VCaP (cell line): Measurements from ENCODE around the gene SLC12A1.

Experiments used
- H3K27ac ChIP-seq: fragments of 450-650 bp; 2 replicates; pipeline ENCODE4 v1.5.1; 2017
- CTCF ChIP-seq: fragments of 450-650 bp; conservative IDR thresholded peaks from 2 replicates; pipeline ENCODE4 v1.5.1; 2017; ENCODE audit warnings: mild to moderate bottlenecking, moderate library complexity

The SLC12A1 gene

DNA sequence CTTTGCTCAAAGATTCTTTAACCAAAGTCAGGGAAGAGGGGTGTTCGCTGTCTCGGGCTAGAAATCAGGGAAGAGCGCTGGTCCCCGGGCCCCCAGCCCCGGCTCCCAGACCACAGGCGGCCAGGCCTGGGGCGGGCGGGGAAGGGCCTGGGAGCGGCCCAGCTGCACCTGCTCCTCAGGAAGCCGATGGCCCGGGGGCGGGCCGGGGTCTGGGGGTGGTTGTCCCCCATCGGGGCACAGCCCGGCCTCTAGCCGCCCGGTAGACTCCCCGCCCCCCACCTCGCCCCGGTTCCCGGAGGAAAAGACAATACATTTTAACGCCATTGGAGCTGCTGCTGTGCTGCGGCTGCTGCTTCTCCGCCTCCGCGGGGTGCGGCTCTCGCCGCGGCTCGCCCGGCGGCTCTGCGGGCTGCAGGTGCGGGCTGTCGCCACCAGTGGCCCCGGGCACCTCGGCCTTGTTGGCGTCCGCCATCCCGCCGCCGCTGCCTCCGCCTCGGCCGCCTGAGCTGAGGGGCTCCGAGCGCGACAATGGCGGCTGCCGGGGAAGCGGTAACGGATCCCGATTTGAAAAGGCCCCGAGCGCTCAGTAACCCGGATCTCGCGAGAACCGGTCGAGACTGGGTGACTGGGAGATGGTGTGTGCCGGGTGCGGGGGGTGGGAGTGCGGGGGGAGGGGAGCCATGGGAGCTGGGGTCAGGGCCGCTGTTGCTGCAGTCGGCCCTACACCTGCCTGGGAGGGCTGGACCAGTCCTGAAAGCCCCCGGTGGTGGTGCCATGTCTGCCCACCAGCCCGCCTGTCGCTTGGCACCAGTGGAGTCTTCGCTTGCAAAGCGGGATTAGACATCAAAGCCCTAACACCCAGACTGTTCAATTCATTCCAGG lies 28.1 kb upstream of the SLC12A1 start, which contains the start of gene MYEF2:
MYEF2 (minus strand) TSS at position 530 of the 882 bp plus-strand sequence; CDS start at position 472, 58 bp downstream.
- peak; percentile 16; the same call in 1 of the 2 replicates for TF ChIP-seq CTCF
- peak within 1 kb of the TSS; percentile 93 for H3K27ac ChIP-seq

GRCh38 chr15:48178648-48178931 lies 27.5 kb upstream of the SLC12A1 start:
- H3K27ac ChIP-seq, result peak overlapping the region; percentile 93
- TF ChIP-seq CTCF, result no peak

GRCh38 chr15:48182749-48183148 lies 23.4 kb upstream of the SLC12A1 start:
- TF ChIP-seq CTCF, result no peak
- no peak overlapping the region for H3K27ac ChIP-seq

DNA sequence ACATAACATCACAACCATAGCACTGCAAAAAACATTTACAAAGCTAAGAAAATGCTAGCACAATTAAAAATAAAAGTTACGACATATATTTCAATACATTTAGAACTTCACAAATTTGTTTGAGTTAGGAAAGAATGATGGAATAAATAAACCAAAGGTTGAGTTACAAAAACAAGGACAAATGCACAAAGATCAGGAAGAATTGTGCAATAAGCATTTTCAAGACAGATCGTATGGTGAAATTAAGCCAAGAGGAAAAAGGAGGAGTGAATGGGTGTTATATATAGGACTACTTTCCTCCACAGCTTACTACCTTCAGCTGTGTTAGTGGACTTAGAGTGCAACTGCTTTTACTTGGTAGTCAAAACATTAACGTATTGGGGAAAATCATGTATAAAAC lies 20.6 kb upstream of the SLC12A1 start:
- no peak overlapping the region for H3K27ac ChIP-seq
- no peak for TF ChIP-seq CTCF

DNA sequence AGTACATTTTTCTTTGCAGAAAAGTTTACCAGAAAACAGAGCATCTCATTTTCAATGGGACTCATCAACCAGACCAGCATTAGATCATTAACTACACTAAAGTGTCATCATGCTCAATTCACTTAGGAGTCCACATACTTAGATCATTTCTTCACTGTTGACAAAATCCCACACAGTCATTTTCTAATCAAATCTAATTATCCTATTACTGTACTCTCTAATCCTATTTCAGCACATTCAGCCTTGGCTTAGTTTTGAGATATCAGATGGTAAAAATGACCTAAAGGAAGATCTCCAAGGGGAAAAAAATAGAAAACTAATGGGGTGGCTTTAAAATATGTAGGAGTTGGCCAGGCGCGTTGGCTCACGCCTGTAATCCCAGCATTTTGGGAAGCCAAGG lies 19.8 kb upstream of the SLC12A1 start:
- H3K27ac ChIP-seq, result no peak overlapping the region
- TF ChIP-seq CTCF, result no peak

DNA sequence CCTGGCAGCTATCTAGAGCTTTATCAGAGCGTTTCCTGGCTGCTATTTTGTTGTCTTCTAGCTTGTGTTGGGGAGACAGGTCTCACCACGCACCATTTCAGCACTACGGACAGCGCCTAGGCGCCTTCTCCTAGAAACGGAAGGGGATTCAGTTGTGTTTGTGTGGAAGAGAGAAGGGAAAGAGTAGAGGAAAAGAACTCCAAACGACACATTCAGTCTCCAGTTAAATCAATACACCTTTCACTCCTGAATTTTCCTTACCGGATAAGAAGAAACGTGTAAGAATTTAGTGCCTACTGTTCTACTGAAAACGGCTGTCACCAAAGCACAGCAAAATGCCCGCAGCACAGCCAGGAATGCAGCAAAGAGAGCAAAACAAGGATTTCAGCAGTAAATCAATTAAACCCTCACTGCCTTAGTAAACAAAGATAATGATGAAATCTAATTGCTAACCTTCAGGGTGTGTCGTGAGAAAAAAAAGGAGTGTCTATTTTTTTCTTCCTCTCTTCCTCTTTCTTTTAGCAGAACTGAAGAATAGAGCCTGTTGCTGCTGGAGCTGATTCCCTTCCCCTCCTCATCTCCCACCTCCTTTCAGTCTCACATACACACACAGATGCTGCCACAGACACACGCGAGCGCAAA lies 15.0 kb upstream of the SLC12A1 start:
- peak overlapping the region; percentile 56 for H3K27ac ChIP-seq
- TF ChIP-seq CTCF, result no peak

DNA sequence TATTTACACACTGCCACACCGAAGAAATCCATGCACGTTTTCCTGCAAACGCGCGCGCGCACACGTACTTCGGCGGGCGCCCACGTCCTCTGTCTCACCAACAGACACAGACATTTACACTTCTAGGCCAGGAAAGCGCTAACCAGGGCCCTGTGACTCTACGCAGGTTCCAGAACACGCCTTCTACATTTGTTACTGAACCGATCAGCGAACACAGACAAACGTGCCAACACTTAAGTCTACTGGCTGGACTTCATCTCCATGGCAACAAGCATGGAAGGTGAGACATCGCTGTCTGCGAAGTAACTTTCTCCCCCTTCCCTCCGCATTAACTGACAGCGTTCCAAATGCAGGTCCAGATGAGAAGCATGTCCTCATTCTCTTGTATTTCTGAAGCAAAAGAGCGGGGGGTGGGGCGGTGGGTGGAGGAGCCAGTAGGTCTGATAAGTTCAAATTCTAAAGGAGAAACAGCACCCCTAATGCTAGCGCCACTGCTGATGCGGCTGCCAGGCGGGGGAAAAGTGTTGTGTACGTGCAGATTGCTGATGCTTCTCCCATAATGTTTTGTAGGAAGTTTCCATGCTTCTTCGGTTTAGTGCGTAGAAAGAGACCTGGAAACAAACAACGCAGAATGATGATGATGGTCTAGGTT lies 14.4 kb upstream of the SLC12A1 start, which contains the start of gene CTXN2:
CTXN2 (plus strand) TSS at position 92 of the 652 bp plus-strand sequence. CDS start 9,636 bp downstream, outside the sequence.
- H3K27ac ChIP-seq, result peak within 1 kb of the TSS; percentile 56
- TF ChIP-seq CTCF, result no peak
